Mucosa of stomach (tissue), 1 donor: ENCODE data around the gene MAPK14.

Experiments
- H3K27me3 ChIP-seq: one replicate; pipeline ENCODE4 v1.7.0; 2013; ENCODE audit warnings: mild to moderate bottlenecking, low read length; ENCODE audit not compliant: control insufficient read depth, insufficient read depth
- H3K36me3 ChIP-seq: one replicate; pipeline ENCODE4 v1.7.0; 2013; ENCODE audit warnings: low read length; ENCODE audit not compliant: control insufficient read depth, insufficient read depth
- H3K4me1 ChIP-seq: one replicate; pipeline ENCODE4 v1.7.0; 2013; ENCODE audit warnings: mild to moderate bottlenecking, low read length; ENCODE audit not compliant: control insufficient read depth, insufficient read depth
- H3K4me3 ChIP-seq: one replicate; pipeline ENCODE4 v1.7.0; 2013; ENCODE audit warnings: low read length
- H3K9ac ChIP-seq: one replicate; pipeline ENCODE4 v1.7.0; 2013; ENCODE audit warnings: mild to moderate bottlenecking, low read length, moderate library complexity
- H3K9me3 ChIP-seq: one replicate; pipeline ENCODE4 v1.7.0; 2013; ENCODE audit warnings: mild to moderate bottlenecking, low read length, moderate library complexity; ENCODE audit not compliant: control insufficient read depth
- donor health status: Pancreatic carcinoma.

Gene MAPK14

DNA sequence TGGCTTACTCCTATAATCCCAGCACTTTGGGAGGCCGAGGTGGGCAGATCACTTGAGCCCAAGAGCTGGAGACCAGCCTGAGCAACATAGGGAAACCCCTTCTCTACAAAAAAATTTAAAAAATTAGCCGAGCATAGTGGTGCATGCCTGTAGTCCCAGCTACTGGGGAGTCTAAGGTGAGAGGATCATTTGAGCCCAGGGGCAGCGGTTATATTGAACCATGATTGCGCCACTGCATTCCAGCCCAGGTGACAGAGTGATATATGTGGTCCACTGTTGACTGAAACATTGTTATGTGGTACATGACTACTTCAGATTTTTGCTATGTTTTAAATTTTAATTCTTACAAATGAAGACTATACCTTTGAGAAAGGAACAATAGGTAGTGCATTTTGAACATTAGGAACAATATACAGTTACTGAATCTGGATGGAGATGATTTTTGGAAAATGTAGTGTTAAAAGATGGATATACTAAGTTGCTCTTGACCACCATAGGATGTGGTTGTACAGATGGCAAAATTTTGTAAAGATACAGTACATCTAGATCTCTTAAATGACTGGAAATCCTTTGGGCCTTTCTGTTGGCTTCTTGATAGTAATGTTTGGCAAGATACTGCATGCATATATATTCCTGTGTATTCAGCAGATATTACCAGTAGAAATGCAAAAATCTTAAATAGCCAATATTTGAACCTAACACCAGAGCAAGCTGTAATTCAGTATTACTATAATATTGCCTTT, 35.9 kb downstream of the MAPK14 start:
- no peaks in the 10 kb centered on the region for H3K9me3 ChIP-seq
- H3K36me3 ChIP-seq = no peaks in the 10 kb centered on the region
- no peak overlapping the region for H3K4me3 ChIP-seq
- H3K9ac ChIP-seq = no peak overlapping the region
- H3K4me1 ChIP-seq = peaks cover 38% of the 10 kb centered on the region
- no peaks in the 10 kb centered on the region for H3K27me3 ChIP-seq

DNA sequence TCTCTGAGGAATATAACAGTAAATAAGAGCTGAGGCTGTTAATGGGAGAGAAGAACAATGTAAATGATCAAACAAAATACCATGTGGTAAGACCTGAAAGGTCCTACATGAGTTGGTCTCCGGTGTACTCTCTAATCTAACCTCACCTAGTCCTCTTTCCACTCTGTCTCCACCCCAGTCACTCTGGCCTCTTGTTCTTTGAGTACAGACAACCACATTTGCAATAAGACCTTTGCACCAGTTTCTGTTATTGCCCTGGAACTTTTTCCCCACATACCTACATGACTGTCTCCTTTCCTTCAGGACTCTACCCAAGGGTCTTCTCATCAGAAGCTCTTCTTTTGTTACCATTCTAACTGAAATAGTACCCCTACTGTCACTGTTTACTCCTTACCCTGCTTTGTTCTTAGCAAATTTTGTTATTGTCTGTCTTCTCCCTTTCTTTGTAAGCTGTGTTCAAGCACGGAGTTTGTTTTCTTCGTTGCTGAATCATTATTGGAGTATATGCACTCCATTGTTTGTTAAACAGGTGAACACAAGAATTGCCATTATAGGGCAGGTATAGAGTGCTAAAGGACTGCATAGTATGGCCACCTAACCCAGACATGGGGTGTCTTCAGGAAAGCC, 37.3 kb downstream of the MAPK14 start:
- H3K4me3 ChIP-seq = no peak overlapping the region
- H3K36me3 ChIP-seq = no peaks in the 10 kb centered on the region
- no peaks in the 10 kb centered on the region for H3K27me3 ChIP-seq
- H3K4me1 ChIP-seq = peaks cover 36% of the 10 kb centered on the region
- H3K9me3 ChIP-seq = no peaks in the 10 kb centered on the region
- no peak overlapping the region for H3K9ac ChIP-seq

DNA sequence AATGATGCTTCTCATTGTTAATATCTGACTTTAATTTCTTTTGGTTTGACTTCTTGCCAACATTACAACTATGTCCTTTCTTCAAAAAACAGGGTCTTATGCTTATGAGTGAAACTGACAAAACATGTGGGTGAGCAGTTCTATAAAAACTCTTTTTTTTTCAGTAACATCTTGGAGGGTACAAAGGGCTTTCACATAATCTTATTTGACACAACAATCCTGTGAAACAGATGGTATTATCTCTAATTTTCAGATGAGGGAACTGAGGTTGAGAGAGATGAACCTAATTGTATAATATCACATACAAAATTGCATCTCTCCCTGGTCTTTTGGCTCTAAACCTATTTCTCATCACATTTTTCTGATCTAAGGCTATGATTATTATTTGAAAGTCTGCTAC, 38.3 kb downstream of the MAPK14 start:
- no peaks in the 10 kb centered on the region for H3K27me3 ChIP-seq
- H3K9ac ChIP-seq = no peak overlapping the region
- H3K36me3 ChIP-seq = no peaks in the 10 kb centered on the region
- H3K9me3 ChIP-seq = no peaks in the 10 kb centered on the region
- peaks cover 33% of the 10 kb centered on the region for H3K4me1 ChIP-seq
- H3K4me3 ChIP-seq = no peak overlapping the region

DNA sequence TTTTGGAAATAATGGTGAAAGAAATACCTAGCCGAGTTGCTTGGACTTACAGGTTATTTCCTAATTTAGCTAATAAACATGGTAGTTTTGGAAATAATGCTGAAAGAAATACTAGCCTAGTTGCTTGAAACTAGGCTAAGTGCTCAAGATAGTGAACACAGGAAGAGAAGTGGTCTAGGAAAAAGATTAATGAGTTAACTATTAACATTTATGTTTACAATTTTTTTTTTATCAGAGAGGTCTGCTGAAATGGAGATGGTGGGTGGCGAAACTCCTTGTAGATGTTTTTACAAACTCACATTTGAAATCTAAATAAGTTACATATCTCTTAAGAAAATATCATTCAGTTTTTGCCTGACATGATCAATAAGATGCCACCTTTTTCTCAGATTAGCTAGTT, 39.2 kb downstream of the MAPK14 start:
- no peak overlapping the region for H3K9ac ChIP-seq

DNA sequence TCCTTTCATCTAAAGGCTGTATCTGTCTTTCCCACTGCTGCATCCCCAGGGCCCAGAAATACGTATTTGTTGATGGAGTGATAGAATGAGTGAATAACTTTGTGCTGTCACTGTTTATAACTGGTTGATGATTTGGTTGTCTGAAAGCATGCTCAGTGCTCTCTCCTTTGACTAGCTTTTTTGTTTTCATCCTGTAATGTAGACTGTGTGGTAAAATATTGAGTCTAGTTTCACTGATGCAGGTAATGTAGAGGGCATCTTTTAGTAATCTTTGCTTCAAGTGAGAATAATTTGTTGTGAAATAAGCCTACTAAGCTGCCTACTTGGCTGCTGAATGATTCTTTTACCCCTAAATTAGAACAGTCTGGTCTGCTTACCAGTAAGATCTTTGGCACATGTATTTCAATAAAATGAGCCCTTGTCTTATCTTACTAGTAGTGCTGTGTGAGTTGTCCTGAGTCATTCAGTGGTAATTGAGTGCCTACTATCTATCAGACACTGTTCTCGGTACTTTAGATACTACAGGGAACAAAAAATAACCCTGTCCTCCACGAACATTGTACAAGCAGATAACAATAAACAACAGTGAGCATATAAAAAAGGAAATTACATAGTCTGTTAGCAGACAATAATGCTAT, 39.9 kb downstream of the MAPK14 start:
- Histone ChIP-seq H3K27me3 (no peaks in the 10 kb centered on the region), H3K9ac (no peak overlapping the region), H3K4me1 (peaks cover 33% of the 10 kb centered on the region), H3K4me3 (no peak overlapping the region), H3K36me3 (no peaks in the 10 kb centered on the region), H3K9me3 (no peaks in the 10 kb centered on the region)

More for the DNA sequence above, 39.2 kb downstream of the MAPK14 start:
- peaks cover 33% of the 10 kb centered on the region for H3K4me1 ChIP-seq
- H3K9me3 ChIP-seq = no peaks in the 10 kb centered on the region
- H3K27me3 ChIP-seq = no peaks in the 10 kb centered on the region
- no peak overlapping the region for H3K4me3 ChIP-seq
- H3K36me3 ChIP-seq = no peaks in the 10 kb centered on the region

DNA sequence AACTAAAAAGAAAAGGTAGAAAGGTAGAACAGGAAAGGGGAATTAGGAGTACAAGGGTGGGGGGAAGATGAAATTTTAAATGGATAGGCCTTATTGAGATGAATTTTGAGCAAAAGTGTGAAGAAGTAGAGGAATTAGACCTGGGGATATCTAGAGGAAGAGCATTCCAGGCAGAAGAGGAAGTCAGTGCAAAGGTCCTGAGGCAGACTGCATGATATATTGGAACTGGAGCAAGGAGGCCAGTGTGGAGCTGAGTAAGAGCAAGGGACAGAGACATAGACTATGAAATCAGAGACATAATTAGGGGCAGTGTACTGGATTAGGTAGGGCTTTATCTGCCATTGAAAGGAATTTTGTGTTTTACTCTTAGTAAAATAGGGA, 40.4 kb downstream of the MAPK14 start:
- no peak overlapping the region for H3K9ac ChIP-seq

DNA sequence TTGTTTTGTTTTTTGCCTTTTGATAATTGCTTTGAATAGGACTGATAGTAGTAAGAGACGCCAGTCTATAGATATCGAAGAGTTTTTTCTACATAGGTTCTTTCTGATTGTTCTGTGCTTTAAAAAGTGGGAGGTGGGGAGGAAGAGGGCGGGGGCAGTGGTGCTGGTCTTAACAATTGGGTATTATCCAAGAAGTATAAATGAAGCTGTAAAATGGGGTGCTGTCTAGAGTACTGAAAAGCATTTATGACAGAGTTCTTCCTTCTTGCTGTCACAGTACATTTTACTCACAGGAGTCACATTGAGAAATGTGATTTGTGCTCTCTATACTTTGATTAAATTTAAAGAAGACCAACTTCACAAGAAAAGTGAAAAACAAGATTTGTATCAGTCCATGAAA, 41.0 kb downstream of the MAPK14 start:
- Histone ChIP-seq H3K4me1 (peaks cover 33% of the 10 kb centered on the region), H3K9ac (no peak overlapping the region), H3K36me3 (no peaks in the 10 kb centered on the region), H3K4me3 (no peak overlapping the region), H3K27me3 (no peaks in the 10 kb centered on the region), H3K9me3 (no peaks in the 10 kb centered on the region)

More for the DNA sequence above, 40.4 kb downstream of the MAPK14 start:
- Histone ChIP-seq H3K9me3 (no peaks in the 10 kb centered on the region), H3K27me3 (no peaks in the 10 kb centered on the region), H3K4me3 (no peak overlapping the region), H3K4me1 (peaks cover 33% of the 10 kb centered on the region), H3K36me3 (no peaks in the 10 kb centered on the region)

DNA sequence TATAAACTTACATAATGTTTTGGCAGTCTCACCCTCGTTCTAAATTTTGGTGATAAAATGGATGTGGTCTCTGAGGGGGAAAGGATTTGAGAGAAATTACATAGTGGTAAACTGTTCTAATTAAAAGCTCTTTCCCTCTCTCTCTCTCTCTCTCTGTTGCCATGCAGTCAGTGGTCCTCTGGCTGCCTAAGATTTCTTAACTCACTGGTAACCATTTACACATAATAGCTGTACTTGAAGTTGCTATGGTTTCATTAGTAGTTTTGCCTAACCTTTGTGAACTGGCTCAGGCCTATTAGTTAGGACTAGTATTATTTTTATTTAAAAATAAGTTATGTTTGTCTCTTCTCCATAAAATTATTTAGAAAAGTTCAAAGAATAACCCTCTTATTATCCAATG, 42.0 kb downstream of the MAPK14 start:
- Histone ChIP-seq H3K4me3 (no peak overlapping the region), H3K9me3 (no peaks in the 10 kb centered on the region), H3K9ac (no peak overlapping the region), H3K27me3 (no peaks in the 10 kb centered on the region), H3K36me3 (no peaks in the 10 kb centered on the region), H3K4me1 (peaks cover 29% of the 10 kb centered on the region)

DNA sequence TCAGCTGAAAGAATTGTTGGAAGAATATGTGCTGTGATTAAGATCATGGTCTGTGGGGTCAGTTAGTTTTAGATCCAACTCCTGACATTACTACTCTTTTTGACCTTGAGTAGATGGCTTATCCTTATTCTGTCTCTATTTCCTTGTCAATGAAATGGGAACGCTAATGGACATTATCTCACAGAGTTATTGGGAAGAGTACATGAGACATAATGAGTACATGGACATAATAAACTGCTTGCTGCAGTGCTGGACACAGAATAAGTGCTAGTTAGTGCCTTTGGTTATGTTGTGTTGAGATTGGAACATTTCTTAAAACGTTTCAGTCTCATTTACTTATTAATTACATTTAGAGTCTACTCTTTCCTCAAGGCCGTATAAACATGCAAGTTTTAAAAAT, 42.6 kb downstream of the MAPK14 start:
- Histone ChIP-seq H3K4me3 (no peak overlapping the region), H3K9ac (no peak overlapping the region), H3K27me3 (no peaks in the 10 kb centered on the region), H3K4me1 (peaks cover 22% of the 10 kb centered on the region), H3K9me3 (no peaks in the 10 kb centered on the region), H3K36me3 (no peaks in the 10 kb centered on the region)

DNA sequence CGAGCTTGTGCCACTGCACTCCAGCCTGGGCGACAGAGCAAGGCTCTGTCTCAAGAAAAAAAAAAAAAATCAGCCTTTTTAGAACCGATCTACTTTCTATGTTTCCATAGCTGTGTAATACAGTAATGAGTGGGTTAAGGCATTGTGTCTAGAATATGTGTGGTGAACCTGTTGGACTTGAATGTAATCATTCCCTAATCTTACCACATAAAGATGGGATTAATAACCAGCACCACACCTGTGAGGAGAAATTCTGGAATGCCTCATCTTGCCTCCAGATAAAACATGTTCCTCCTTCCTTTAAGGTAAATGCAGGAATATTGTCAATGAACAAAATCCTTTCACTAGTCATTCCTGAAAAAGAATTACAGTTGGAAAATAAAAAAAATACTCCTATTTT, 43.7 kb downstream of the MAPK14 start:
- no peaks in the 10 kb centered on the region for H3K36me3 ChIP-seq
- H3K9me3 ChIP-seq = no peaks in the 10 kb centered on the region
- H3K27me3 ChIP-seq = no peaks in the 10 kb centered on the region
- H3K4me3 ChIP-seq = no peak overlapping the region
- H3K9ac ChIP-seq = no peak overlapping the region
- H3K4me1 ChIP-seq = peaks cover 15% of the 10 kb centered on the region

DNA sequence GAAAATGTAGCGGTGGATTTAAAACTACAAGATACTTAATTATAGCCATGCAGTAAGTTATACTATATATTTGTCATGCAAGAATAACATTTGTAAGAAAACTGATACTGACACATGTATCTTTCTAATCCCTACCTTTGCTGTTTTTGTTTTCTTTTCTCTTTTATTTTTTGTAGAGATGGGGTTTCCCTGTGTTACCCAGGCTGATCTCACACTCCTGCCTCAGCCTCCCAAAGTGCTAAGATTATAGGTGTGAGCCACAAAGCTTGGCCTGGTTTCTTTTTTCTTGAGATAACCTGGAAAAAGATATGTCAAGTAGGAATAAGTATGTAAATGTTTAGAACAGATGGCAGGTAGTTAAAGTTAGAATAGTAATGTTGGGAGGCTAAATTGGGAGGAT, 44.1 kb downstream of the MAPK14 start:
- Histone ChIP-seq H3K4me1 (peaks cover 11% of the 10 kb centered on the region), H3K9me3 (no peaks in the 10 kb centered on the region), H3K4me3 (no peak overlapping the region), H3K27me3 (no peaks in the 10 kb centered on the region), H3K36me3 (no peaks in the 10 kb centered on the region), H3K9ac (no peak overlapping the region)

DNA sequence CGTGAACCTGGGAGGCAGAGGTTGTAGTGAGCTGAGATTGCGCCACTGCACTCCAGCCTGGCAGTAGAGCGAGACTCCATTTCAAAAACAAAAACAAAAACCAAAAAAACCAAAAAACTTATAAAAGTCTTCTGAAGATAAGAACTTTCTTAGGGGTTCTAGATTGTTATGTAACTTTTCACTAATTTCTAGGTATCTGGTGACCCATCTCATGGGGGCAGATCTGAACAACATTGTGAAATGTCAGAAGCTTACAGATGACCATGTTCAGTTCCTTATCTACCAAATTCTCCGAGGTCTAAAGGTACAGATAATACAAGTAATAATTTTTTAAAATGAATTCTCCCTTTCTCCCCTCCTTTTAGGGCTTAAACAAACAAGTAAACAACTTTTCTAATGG, 45.1 kb downstream of the MAPK14 start:
- H3K4me1 ChIP-seq = peaks cover 1% of the 10 kb centered on the region
- no peak overlapping the region for H3K4me3 ChIP-seq
- H3K9ac ChIP-seq = no peak overlapping the region
- no peaks in the 10 kb centered on the region for H3K9me3 ChIP-seq
- H3K27me3 ChIP-seq = no peaks in the 10 kb centered on the region
- H3K36me3 ChIP-seq = no peaks in the 10 kb centered on the region
